Cardiac muscle cell (in vitro differentiated cells and primary cell): ENCODE measurements around the gene CBX3. TPM values are rescaled to one million over a fixed set of nuclear protein-coding genes. Genes with fewer than 3 reads are reported as not detected.
"Not testable (repeated sequence)": the region's sequence is repeated elsewhere in the genome, so short reads cannot be mapped to it uniquely, and the experiment has no call there.

Experiments used
- DNase-seq, 2 donors: peaks; one replicate each; pipeline versions ENCODE4 v3.0.0 to v3.0.0-alpha.2; 2010 to 2017; ENCODE audit warnings: low read depth in 1 of 2, low spot score in 1 of 2
- H3K27ac ChIP-seq: fragments of 200-600 bp; sonication (generic); 2 replicates; pipeline ENCODE4 v1.5.1; 2016
- H3K27me3 ChIP-seq: fragments of 200-600 bp; sonication (generic); 2 replicates; pipeline ENCODE4 v1.6.0; 2016; ENCODE audit warnings: control low read depth
- H3K36me3 ChIP-seq: fragments of 200-600 bp; sonication (generic); 2 replicates; pipeline ENCODE4 v1.5.1; 2016; ENCODE audit warnings: control low read depth
- H3K4me1 ChIP-seq: fragments of 200-600 bp; sonication (generic); 2 replicates; pipeline ENCODE4 v1.8.1; 2017; ENCODE audit warnings: low read depth, mild to moderate bottlenecking, mixed run types
- H3K4me3 ChIP-seq: fragments of 200-600 bp; sonication (generic); 2 replicates; pipeline ENCODE4 v1.5.1; 2016; ENCODE audit warnings: mild to moderate bottlenecking
- H3K9me3 ChIP-seq: fragments of 200-600 bp; sonication (generic); 2 replicates; pipeline ENCODE4 v1.5.1; 2017; ENCODE audit warnings: low read depth, mild to moderate bottlenecking, control low read depth
- polyA plus RNA-seq: library from polyadenylated mRNA; unstranded; fragments of >200 nt; fragmentation: Nextera tagmentation; extraction: Ambion mirVana; gene quantifications from 2 replicates; pipeline ENCODE4 v1.2.1, GENCODE V29; 2016
- total RNA-seq: library from RNA; depleted of rRNA; stranded (reverse); fragments of >200 nt; gene quantifications from 2 replicates; pipeline ENCODE4 v1.2.3, GENCODE V29; 2016
- TF ChIP-seq, protein P1 (sequence below): IDR thresholded peaks from 2 replicates; pipeline ENCODE4 v1.5.1; 2012; ENCODE audit warnings: low read depth, mild to moderate bottlenecking, low read length

The CBX3 gene
- total and polyA plus RNA-seq, 2 experiments from 2014 or later: 213 to 223 TPM

DNA sequence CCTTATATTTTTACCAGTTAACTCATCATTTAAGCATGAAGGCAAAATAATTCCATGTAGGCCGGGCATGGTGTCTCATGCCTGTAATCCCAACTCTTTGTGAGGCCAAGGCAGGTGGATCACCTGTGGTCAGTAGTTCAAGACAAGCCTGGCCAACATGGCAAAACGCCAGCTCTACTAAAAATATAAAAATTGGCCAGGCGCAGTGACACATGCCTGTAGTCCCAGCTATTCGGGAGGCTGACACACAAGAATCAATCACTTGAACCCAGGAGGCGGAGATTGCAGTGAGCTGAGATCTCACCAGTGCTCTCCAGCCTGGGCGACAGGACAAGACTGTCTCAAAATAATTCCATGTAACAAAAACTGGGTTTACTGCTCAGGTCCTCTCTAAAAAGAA, 19.3 kb upstream of the CBX3 start:
- H3K9me3 ChIP-seq: no peaks in the 10 kb centered on the region
- H3K4me3 ChIP-seq: no peak overlapping the region
- no peaks in the 10 kb centered on the region for H3K27me3 ChIP-seq
- TF ChIP-seq, protein P1, sequence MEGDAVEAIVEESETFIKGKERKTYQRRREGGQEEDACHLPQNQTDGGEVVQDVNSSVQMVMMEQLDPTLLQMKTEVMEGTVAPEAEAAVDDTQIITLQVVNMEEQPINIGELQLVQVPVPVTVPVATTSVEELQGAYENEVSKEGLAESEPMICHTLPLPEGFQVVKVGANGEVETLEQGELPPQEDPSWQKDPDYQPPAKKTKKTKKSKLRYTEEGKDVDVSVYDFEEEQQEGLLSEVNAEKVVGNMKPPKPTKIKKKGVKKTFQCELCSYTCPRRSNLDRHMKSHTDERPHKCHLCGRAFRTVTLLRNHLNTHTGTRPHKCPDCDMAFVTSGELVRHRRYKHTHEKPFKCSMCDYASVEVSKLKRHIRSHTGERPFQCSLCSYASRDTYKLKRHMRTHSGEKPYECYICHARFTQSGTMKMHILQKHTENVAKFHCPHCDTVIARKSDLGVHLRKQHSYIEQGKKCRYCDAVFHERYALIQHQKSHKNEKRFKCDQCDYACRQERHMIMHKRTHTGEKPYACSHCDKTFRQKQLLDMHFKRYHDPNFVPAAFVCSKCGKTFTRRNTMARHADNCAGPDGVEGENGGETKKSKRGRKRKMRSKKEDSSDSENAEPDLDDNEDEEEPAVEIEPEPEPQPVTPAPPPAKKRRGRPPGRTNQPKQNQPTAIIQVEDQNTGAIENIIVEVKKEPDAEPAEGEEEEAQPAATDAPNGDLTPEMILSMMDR: no peak
- no peaks in the 10 kb centered on the region for H3K4me1 ChIP-seq
- H3K27ac ChIP-seq: peak overlapping the region; percentile 64
- H3K36me3 ChIP-seq: no peaks in the 10 kb centered on the region
- no peak for DNase-seq

DNA sequence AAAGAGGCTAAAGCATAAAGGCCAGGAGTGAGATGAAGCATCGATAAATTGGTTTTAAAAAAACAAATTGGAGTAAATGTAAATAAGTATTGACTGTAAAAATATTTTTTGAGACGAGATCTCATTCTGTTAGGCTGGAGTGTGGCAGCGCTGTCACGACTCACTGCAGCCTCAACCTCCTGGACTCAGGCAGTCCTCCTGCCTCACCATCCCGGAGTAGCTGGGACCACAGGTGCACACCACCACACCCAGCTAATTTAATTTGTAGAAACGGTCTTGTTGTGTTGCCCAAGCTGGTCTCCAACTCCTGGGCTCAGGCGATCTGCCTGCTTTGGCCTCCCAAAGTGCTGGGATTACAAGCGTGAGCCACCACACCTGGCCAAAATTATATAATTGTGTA, 18.8 kb upstream of the CBX3 start:
- TF ChIP-seq, protein P1: no peak
- Histone ChIP-seq H3K4me3 (no peak overlapping the region), H3K4me1 (no peaks in the 10 kb centered on the region), H3K36me3 (no peaks in the 10 kb centered on the region), H3K27me3 (no peaks in the 10 kb centered on the region), H3K27ac (peak overlapping the region; percentile 64), H3K9me3 (no peaks in the 10 kb centered on the region)
- no peak for DNase-seq

DNA sequence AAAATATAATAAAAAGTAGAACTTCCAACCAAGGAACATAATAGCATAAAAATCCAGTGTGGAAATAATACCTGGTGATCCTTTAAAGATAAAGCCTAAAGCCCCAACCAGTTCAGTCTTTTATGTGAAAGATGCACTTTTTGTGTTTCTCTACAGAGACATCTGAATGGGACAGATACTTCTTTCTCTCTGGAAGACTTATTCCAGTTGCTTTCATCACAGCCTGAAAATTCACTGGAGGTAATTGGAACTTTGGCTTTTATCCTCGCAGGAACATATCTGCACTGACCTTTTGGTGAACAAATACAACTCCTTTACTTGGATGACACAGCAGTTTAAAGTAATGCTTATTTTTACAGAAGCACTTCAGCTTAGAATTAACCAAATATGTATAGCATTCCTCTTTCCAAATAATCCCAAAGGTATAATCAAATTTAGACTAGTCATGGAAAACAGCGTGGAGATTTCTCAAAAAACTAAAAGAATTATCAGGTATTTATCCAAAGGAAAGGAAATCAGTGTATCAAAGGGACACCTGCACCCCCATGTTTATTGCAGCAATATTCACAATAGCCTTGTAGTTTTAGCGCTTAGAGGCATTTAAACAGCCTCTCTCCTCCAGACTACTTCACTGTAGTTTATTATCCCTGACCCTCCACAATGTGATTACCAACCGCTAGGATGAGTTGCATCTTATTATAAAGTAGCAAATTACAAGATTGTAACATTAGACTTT, 17.8 kb upstream of the CBX3 start:
- TF ChIP-seq, protein P1: no peak
- Histone ChIP-seq H3K4me3 (no peak overlapping the region), H3K4me1 (no peaks in the 10 kb centered on the region), H3K27me3 (no peaks in the 10 kb centered on the region), H3K27ac (peak overlapping the region; percentile 64), H3K36me3 (peaks cover 3% of the 10 kb centered on the region), H3K9me3 (no peaks in the 10 kb centered on the region)
- no peak for DNase-seq

DNA sequence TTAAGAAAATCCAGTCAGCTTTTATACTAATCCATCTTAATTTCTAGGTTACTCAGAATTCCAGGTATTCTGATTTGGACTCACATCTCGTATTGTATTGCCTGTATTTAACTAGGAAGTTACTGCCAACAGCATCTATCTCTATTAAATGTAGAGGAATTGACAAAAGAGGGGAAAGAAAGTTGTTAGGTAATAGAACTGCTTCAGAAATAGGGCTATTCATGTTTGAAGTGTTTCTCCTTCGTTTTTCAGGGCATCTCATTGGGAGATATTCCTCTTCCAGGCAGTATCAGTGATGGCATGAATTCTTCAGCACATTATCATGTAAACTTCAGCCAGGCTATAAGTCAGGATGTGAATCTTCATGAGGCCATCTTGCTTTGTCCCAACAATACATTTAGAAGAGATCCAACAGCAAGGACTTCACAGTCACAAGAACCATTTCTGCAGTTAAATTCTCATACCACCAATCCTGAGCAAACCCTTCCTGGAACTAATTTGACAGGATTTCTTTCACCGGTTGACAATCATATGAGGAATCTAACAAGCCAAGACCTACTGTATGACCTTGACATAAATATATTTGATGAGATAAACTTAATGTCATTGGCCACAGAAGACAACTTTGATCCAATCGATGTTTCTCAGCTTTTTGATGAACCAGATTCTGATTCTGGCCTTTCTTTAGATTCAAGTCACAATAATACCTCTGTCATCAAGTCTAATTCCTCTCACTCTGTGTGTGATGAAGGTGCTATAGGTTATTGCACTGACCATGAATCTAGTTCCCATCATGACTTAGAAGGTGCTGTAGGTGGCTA, 17.1 kb upstream of the CBX3 start:
- peak overlapping the region; percentile 64 for H3K27ac ChIP-seq
- not testable (repeated sequence) for DNase-seq

DNA sequence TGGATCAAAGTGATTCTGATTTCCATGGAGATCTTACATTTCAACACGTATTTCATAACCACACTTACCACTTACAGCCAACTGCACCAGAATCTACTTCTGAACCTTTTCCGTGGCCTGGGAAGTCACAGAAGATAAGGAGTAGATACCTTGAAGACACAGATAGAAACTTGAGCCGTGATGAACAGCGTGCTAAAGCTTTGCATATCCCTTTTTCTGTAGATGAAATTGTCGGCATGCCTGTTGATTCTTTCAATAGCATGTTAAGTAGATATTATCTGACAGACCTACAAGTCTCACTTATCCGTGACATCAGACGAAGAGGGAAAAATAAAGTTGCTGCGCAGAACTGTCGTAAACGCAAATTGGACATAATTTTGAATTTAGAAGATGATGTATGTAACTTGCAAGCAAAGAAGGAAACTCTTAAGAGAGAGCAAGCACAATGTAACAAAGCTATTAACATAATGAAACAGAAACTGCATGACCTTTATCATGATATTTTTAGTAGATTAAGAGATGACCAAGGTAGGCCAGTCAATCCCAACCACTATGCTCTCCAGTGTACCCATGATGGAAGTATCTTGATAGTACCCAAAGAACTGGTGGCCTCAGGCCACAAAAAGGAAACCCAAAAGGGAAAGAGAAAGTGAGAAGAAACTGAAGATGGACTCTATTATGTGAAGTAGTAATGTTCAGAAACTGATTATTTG, 16.3 kb upstream of the CBX3 start:
- H3K9me3 ChIP-seq: no peaks in the 10 kb centered on the region
- DNase-seq: no peak
- no peaks in the 10 kb centered on the region for H3K4me1 ChIP-seq
- peak overlapping the region; percentile 64 for H3K27ac ChIP-seq
- TF ChIP-seq, protein P1: no peak
- H3K36me3 ChIP-seq: peaks cover 19% of the 10 kb centered on the region
- H3K4me3 ChIP-seq: no peak overlapping the region
- H3K27me3 ChIP-seq: no peaks in the 10 kb centered on the region

More for the DNA sequence above, 17.1 kb upstream of the CBX3 start:
- not testable (repeated sequence) for H3K27me3 ChIP-seq, H3K4me3 ChIP-seq, H3K9me3 ChIP-seq, H3K4me1 ChIP-seq
- peaks cover 11% of the 10 kb centered on the region for H3K36me3 ChIP-seq

DNA sequence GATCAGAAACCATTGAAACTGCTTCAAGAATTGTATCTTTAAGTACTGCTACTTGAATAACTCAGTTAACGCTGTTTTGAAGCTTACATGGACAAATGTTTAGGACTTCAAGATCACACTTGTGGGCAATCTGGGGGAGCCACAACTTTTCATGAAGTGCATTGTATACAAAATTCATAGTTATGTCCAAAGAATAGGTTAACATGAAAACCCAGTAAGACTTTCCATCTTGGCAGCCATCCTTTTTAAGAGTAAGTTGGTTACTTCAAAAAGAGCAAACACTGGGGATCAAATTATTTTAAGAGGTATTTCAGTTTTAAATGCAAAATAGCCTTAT, 15.7 kb upstream of the CBX3 start:
- Histone ChIP-seq H3K36me3 (peaks cover 24% of the 10 kb centered on the region), H3K9me3 (no peaks in the 10 kb centered on the region), H3K4me3 (no peak overlapping the region), H3K4me1 (no peaks in the 10 kb centered on the region), H3K27ac (peak overlapping the region; percentile 45), H3K27me3 (no peaks in the 10 kb centered on the region)
- DNase-seq: no peak
- TF ChIP-seq, protein P1: no peak
